Measurements from ENCODE around the gene RIPK4. TPM values are rescaled to one million over a fixed set of nuclear protein-coding genes. Genes with fewer than 3 reads are reported as not detected.

The RIPK4 gene
- total and polyA plus RNA-seq, 4 donors, result 4.7 to 22.6 (median 8.5) TPM

- TF ChIP-seq RXRA (IDR thresholded peaks at IDR 0.05) (no peak), ZBTB33 (IDR thresholded peaks at IDR 0.05) (no peak), FOXA1 (IDR thresholded peaks at IDR 0.05) (no peak), YY1 (IDR thresholded peaks at IDR 0.05) (no peak), TAF1 (conservative IDR thresholded peaks at IDR 0.05) (no peak), NR2F2 (IDR thresholded peaks at IDR 0.05) (no peak)
- TF ChIP-seq, protein P1, sequence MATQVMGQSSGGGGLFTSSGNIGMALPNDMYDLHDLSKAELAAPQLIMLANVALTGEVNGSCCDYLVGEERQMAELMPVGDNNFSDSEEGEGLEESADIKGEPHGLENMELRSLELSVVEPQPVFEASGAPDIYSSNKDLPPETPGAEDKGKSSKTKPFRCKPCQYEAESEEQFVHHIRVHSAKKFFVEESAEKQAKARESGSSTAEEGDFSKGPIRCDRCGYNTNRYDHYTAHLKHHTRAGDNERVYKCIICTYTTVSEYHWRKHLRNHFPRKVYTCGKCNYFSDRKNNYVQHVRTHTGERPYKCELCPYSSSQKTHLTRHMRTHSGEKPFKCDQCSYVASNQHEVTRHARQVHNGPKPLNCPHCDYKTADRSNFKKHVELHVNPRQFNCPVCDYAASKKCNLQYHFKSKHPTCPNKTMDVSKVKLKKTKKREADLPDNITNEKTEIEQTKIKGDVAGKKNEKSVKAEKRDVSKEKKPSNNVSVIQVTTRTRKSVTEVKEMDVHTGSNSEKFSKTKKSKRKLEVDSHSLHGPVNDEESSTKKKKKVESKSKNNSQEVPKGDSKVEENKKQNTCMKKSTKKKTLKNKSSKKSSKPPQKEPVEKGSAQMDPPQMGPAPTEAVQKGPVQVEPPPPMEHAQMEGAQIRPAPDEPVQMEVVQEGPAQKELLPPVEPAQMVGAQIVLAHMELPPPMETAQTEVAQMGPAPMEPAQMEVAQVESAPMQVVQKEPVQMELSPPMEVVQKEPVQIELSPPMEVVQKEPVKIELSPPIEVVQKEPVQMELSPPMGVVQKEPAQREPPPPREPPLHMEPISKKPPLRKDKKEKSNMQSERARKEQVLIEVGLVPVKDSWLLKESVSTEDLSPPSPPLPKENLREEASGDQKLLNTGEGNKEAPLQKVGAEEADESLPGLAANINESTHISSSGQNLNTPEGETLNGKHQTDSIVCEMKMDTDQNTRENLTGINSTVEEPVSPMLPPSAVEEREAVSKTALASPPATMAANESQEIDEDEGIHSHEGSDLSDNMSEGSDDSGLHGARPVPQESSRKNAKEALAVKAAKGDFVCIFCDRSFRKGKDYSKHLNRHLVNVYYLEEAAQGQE (IDR thresholded peaks at IDR 0.05), result no peak
- DNase-seq (ENCODE audit: low spot score), result no peak
- H3K9ac ChIP-seq (ENCODE audit: low read depth in 1 of 2, low read length in 2 of 2), result peak overlapping the region; percentile 41 to 48
- H3K27ac ChIP-seq (ENCODE audit: low read depth in 1 of 2, low read length in 2 of 2), result peak overlapping the region; percentile 85 to 92
- WGBS, result 53% methylated on average over 11 of the region's 11 CpGs
- H3K36me3 ChIP-seq (ENCODE audit: control insufficient read depth in 4 of 4, insufficient read depth in 3 of 4, low read depth in 1 of 4, low read length in 3 of 4), result no peaks in the 10 kb centered on the region
- H3K9me3 ChIP-seq (ENCODE audit: control insufficient read depth in 4 of 4, low read length in 3 of 4), result no peaks in the 10 kb centered on the region
- no peaks in the 10 kb centered on the region for H3K27me3 ChIP-seq (ENCODE audit: control insufficient read depth in 4 of 4, insufficient read depth in 4 of 4, low read length in 3 of 4)
- peak overlapping the region; percentile 76 to 94 (median 86) for H3K4me3 ChIP-seq (ENCODE audit: low read depth in 1 of 3, low read length in 3 of 3)
- H3K4me1 ChIP-seq (ENCODE audit: control insufficient read depth in 4 of 4, insufficient read depth in 4 of 4, low read length in 3 of 4), result peaks cover 18 to 60% (median 44%) of the 10 kb centered on the region in 4 donors
Measured at GRCh38 chr21:41765420-41765821, 1.4 kb downstream of the RIPK4 start.

DNA sequence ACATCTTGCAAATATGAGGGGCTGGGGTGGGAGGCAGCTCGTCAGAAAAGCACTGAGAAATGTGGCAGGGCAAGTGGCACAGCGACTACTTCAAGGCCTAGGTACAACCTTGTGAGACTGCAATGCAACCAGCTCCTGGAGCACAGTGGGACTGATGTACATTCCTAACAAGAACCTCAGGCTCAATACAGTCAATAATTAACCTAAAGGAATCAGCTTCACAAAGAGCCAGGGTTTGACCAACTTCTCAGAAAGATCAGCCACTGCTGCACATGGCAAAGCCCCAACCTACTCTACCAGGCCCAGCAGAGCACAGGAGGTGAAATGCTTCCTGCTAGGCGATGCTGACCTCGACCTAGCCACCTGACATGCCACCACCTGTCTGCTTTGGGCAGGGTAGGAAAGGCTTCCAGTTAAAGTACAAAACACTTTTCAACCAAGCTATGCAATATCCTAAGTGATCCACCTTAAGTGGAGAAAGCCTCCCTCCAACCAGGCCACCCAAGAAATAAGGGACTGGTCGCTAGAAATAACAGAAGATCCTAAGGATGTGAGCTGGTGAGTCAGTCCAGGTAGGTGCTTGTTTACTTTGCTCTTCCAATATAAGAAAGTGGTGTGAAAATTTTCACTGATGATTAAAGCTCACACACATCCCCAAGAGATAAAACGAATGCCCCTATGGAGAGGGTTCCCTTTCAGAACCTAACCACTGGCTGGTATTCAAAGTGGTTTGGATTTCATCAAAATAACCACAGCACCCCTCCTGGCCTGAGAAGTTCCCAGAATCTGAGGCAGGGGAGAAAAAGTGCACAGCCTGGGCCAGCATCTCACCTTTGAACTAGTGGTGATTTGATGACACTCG is 2.1 kb downstream of the RIPK4 start:
- 51% methylated on average over 7 of the region's 7 CpGs for WGBS
- no peak overlapping the region for H3K9ac ChIP-seq (ENCODE audit: low read depth in 1 of 2, low read length in 2 of 2)
- TF ChIP-seq FOXA1 (IDR thresholded peaks at IDR 0.05) (no peak), GABPA (IDR thresholded peaks at IDR 0.05 in 1 of 2, conservative IDR thresholded peaks at IDR 0.05 in 1 of 2) (peak in 1 of 2 donors; percentile 18), NR2F2 (IDR thresholded peaks at IDR 0.05) (no peak), YY1 (IDR thresholded peaks at IDR 0.05) (no peak), SP1 (IDR thresholded peaks at IDR 0.05) (peak; percentile 55), RXRA (IDR thresholded peaks at IDR 0.05) (peak; percentile 54 to 56), HNF4G (IDR thresholded peaks at IDR 0.05) (no peak), RAD21 (IDR thresholded peaks at IDR 0.05) (peak in 1 of 2 donors; percentile 29), EGR1 (IDR thresholded peaks at IDR 0.05; ENCODE audit: low read depth in 2 of 2) (no peak), TAF1 (conservative IDR thresholded peaks at IDR 0.05) (no peak), JUND (IDR thresholded peaks at IDR 0.05) (no peak), HNF4A (conservative IDR thresholded peaks at IDR 0.05) (peak in 1 of 2 donors; percentile 49), FOXA2 (IDR thresholded peaks at IDR 0.05) (no peak)
- TF ChIP-seq, protein P1 (IDR thresholded peaks at IDR 0.05), result no peak
- TF ChIP-seq, protein P2, sequence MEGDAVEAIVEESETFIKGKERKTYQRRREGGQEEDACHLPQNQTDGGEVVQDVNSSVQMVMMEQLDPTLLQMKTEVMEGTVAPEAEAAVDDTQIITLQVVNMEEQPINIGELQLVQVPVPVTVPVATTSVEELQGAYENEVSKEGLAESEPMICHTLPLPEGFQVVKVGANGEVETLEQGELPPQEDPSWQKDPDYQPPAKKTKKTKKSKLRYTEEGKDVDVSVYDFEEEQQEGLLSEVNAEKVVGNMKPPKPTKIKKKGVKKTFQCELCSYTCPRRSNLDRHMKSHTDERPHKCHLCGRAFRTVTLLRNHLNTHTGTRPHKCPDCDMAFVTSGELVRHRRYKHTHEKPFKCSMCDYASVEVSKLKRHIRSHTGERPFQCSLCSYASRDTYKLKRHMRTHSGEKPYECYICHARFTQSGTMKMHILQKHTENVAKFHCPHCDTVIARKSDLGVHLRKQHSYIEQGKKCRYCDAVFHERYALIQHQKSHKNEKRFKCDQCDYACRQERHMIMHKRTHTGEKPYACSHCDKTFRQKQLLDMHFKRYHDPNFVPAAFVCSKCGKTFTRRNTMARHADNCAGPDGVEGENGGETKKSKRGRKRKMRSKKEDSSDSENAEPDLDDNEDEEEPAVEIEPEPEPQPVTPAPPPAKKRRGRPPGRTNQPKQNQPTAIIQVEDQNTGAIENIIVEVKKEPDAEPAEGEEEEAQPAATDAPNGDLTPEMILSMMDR (IDR thresholded peaks at IDR 0.05; ENCODE audit: low read depth, low read length, missing input control), result no peak
- TF ChIP-seq, protein P3, sequence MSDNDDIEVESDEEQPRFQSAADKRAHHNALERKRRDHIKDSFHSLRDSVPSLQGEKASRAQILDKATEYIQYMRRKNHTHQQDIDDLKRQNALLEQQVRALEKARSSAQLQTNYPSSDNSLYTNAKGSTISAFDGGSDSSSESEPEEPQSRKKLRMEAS (IDR thresholded peaks at IDR 0.05), result peak; percentile 32
- TF ChIP-seq, protein P4, sequence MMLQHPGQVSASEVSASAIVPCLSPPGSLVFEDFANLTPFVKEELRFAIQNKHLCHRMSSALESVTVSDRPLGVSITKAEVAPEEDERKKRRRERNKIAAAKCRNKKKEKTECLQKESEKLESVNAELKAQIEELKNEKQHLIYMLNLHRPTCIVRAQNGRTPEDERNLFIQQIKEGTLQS (IDR thresholded peaks at IDR 0.05), result no peak

More for the DNA sequence above, 2.1 kb downstream of the RIPK4 start:
- H3K4me3 ChIP-seq (ENCODE audit: low read depth in 1 of 3, low read length in 3 of 3), result peak overlapping the region in 2 of 3 donors; percentile 86 to 94
- H3K9me3 ChIP-seq (ENCODE audit: control insufficient read depth in 4 of 4, low read length in 3 of 4), result no peaks in the 10 kb centered on the region
- H3K27ac ChIP-seq (ENCODE audit: low read depth in 1 of 2, low read length in 2 of 2), result peak overlapping the region; percentile 85 to 92
- DNase-seq (ENCODE audit: low spot score), result no peak
- peaks cover 18 to 63% (median 47%) of the 10 kb centered on the region in 4 donors for H3K4me1 ChIP-seq (ENCODE audit: control insufficient read depth in 4 of 4, insufficient read depth in 4 of 4, low read length in 3 of 4)
- H3K27me3 ChIP-seq (ENCODE audit: control insufficient read depth in 4 of 4, insufficient read depth in 4 of 4, low read length in 3 of 4), result no peaks in the 10 kb centered on the region
- no peaks in the 10 kb centered on the region for H3K36me3 ChIP-seq (ENCODE audit: control insufficient read depth in 4 of 4, insufficient read depth in 3 of 4, low read depth in 1 of 4, low read length in 3 of 4)
